A673 (cell line): ENCODE results near the gene NEB. TPM values are rescaled to one million over a fixed set of nuclear protein-coding genes. Genes with fewer than 3 reads are reported as not detected.

Experiments
- BruUV-seq: library from RNA; stranded (reverse); fragments of 400-500 nt; replicated peaks from 2 replicates; lab custom pipeline; 2021; lab: Mats Ljungman, UMichigan
- CTCF ChIA-PET: fragments of 300-600 bp; sonication (Branson Sonifier 250); formaldehyde crosslinking; loops from one replicate; lab custom pipeline; 2022; ENCODE audit warnings: antibody characterized with exemption; lab: Charles Lee
- POLR2A ChIA-PET: fragments of 300-600 bp; sonication (Branson Sonifier 250); formaldehyde crosslinking; loops from one replicate; lab custom pipeline; 2022; ENCODE audit warnings: antibody characterized with exemption; ENCODE audit not compliant: low non-redundant PET; lab: Charles Lee
- DNase-seq: peaks from one replicate; pipeline ENCODE4 v3.0.0-alpha.2; 2015; ENCODE audit warnings: low spot score
- H3K27ac ChIP-seq: fragments of 200-600 bp; sonication (generic); 2 replicates; pipeline ENCODE4 v1.5.1; 2016; ENCODE audit warnings: mixed run types, low read depth, mild to moderate bottlenecking, mixed read lengths, antibody characterized with exemption, low read length; ENCODE audit not compliant: poor library complexity, severe bottlenecking
- H3K27me3 ChIP-seq: fragments of 200-600 bp; sonication (generic); replicated peaks from 2 replicates; pipeline ENCODE4 v1.6.1; 2017; ENCODE audit warnings: mixed run types, low read depth, mild to moderate bottlenecking, mixed read lengths, antibody characterized with exemption, low read length; ENCODE audit not compliant: insufficient read depth, poor library complexity
- H3K36me3 ChIP-seq: fragments of 200-600 bp; sonication (generic); 2 replicates; pipeline ENCODE4 v1.6.1; 2016; ENCODE audit warnings: mixed run types, mild to moderate bottlenecking, mixed read lengths, antibody characterized with exemption, low read length; ENCODE audit not compliant: insufficient read depth, poor library complexity, severe bottlenecking
- H3K4me1 ChIP-seq: fragments of 200-600 bp; sonication (generic); 2 replicates; pipeline ENCODE4 v1.6.1; 2017; ENCODE audit warnings: mixed run types, mild to moderate bottlenecking, mixed read lengths, antibody characterized with exemption, low read length; ENCODE audit not compliant: insufficient read depth, poor library complexity, severe bottlenecking
- H3K4me3 ChIP-seq: fragments of 200-600 bp; sonication (generic); 2 replicates; pipeline ENCODE4 v1.5.1; 2016; ENCODE audit warnings: low read depth, mixed run types, mild to moderate bottlenecking, mixed read lengths, low read length; ENCODE audit not compliant: poor library complexity, severe bottlenecking
- H3K9me3 ChIP-seq: fragments of 200-600 bp; sonication (generic); 2 replicates; pipeline ENCODE4 v1.6.1; 2016; ENCODE audit warnings: mixed run types, low read depth, mild to moderate bottlenecking, mixed read lengths, antibody characterized with exemption, low read length; ENCODE audit not compliant: poor library complexity, severe bottlenecking
- CTCF ChIP-seq: fragments of 300-800, 200-600 bp; sonication (generic); conservative IDR thresholded peaks from 2 replicates; pipeline ENCODE4 v1.5.1; 2017; ENCODE audit warnings: low read depth, mild to moderate bottlenecking, antibody characterized with exemption, low read length, moderate library complexity, mixed read lengths
- EZH2 ChIP-seq: fragments of 200-600 bp; sonication (generic); IDR thresholded peaks from 2 replicates; pipeline ENCODE4 v1.6.1; 2017; ENCODE audit warnings: borderline replicate concordance, low read depth, mild to moderate bottlenecking, mixed read lengths, antibody characterized with exemption, low read length; ENCODE audit not compliant: poor library complexity, severe bottlenecking
- intact Hi-C: fragments of 100-400 bp; cut with micrococcal nuclease; formaldehyde crosslinking; loops from one replicate; pipeline ENCODE4 v1.10.0; 2022; ENCODE audit not compliant: unreplicated experiment
- total RNA-seq: library from RNA; stranded (reverse); gene quantifications from 2 replicates; pipeline ENCODE4 v1.2.3, GENCODE V29; 2021

NEB gene
- total RNA-seq, 1 experiment from 2014 or later: 7.0 TPM

- Histone ChIP-seq H3K4me1 (no peaks in the 10 kb centered on the region), H3K4me3 (no peak overlapping the region), H3K27me3 (no peaks in the 10 kb centered on the region), H3K27ac (no peak overlapping the region), H3K36me3 (no peaks in the 10 kb centered on the region), H3K9me3 (no peaks in the 10 kb centered on the region)
- POLR2A ChIA-PET: no interaction called here
- CTCF ChIA-PET: no interaction called here
- no TSS peak for BruUV-seq
- no peak for DNase-seq
- intact Hi-C loops: no loop called here
- TF ChIP-seq EZH2: no peak
- TF ChIP-seq CTCF: no peak
Measured at GRCh38 chr2:151522556-151522955, 211.7 kb downstream of the NEB start.

- CTCF ChIA-PET: no interaction called here
Measured at GRCh38 chr2:151520976-151521375, 213.3 kb downstream of the NEB start.

DNA sequence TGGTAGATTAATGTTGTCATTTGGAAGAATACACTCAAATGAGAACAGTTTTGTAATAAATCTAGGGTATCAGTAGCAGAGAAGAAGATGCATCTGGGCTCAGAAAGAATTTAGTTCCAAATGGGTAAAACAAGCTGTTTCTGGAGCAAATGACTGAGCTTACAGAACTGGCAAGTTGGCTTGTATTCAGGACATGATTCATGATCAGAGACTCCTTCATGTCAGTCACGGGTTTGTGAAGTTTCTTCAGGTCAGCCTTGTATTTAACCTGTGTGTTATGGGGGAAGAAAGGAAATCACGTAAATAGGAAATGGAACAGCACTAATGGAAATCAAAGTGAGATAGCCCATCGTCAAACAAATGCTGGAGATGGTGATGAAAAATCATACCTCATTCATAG, 215.5 kb downstream of the NEB start:
- TF ChIP-seq EZH2: no peak
- TF ChIP-seq CTCF: no peak
- intact Hi-C loops: no loop called here
- Histone ChIP-seq H3K27ac (no peak overlapping the region), H3K9me3 (no peaks in the 10 kb centered on the region), H3K27me3 (no peaks in the 10 kb centered on the region), H3K4me3 (no peak overlapping the region), H3K4me1 (no peaks in the 10 kb centered on the region), H3K36me3 (no peaks in the 10 kb centered on the region)
- ChIA-PET POLR2A (no interaction called here), CTCF (no interaction called here)
- no TSS peak for BruUV-seq
- no peak for DNase-seq

More at GRCh38 chr2:151520976-151521375, 213.3 kb downstream of the NEB start:
- Histone ChIP-seq H3K36me3 (no peaks in the 10 kb centered on the region), H3K9me3 (no peaks in the 10 kb centered on the region), H3K4me3 (no peak overlapping the region), H3K4me1 (no peaks in the 10 kb centered on the region), H3K27me3 (no peaks in the 10 kb centered on the region), H3K27ac (no peak overlapping the region)
- TF ChIP-seq EZH2 (no peak), CTCF (no peak)
- POLR2A ChIA-PET: no interaction called here
- BruUV-seq: no TSS peak
- intact Hi-C loops: no loop called here
- no peak for DNase-seq
